HG03442 (cell line): ENCODE data around the gene AMBP.

ENCODE experiments used
- ATAC-seq: cut with Tn5 transposase; IDR thresholded peaks from one replicate; pipeline ENCODE4 v1.9.1; 2021; ENCODE audit warnings: mild to moderate bottlenecking, moderate library complexity; ENCODE audit not compliant: unreplicated experiment

Gene AMBP

GRCh38 chr9:114078021-114078780 lies at the start of gene AMBP:
Gene AMBP (minus strand): TSS chr9:114078300. CDS start chr9:114078209, 91 bp downstream.
- ATAC-seq, result no peak

GRCh38 chr9:114126247-114127060 lies 48.4 kb upstream of the AMBP start:
- ATAC-seq, result no peak

GRCh38 chr9:114125476-114126013 lies 47.4 kb upstream of the AMBP start:
- no peak for ATAC-seq

- no peak for ATAC-seq
Measured at GRCh38 chr9:114124666-114125475, 46.8 kb upstream of the AMBP start.

- no peak for ATAC-seq
Measured at GRCh38 chr9:114124138-114124537, 46.0 kb upstream of the AMBP start.

- no peak for ATAC-seq
Measured at GRCh38 chr9:114123031-114123977, 45.2 kb upstream of the AMBP start.

- no peak for ATAC-seq
Measured at GRCh38 chr9:114122136-114123027, 44.3 kb upstream of the AMBP start.

- ATAC-seq, result no peak
Measured at GRCh38 chr9:114121227-114122135, 43.4 kb upstream of the AMBP start.

GRCh38 chr9:114120192-114121014 lies 42.3 kb upstream of the AMBP start:
- no peak for ATAC-seq

GRCh38 chr9:114119242-114120191 lies 41.4 kb upstream of the AMBP start:
- ATAC-seq, result no peak

GRCh38 chr9:114117996-114118830 lies 40.1 kb upstream of the AMBP start:
- no peak for ATAC-seq

- no peak for ATAC-seq
Measured at GRCh38 chr9:114117614-114117995, 39.5 kb upstream of the AMBP start.

GRCh38 chr9:114116126-114116747 lies 38.1 kb upstream of the AMBP start:
- ATAC-seq, result no peak

- ATAC-seq, result no peak
Measured at GRCh38 chr9:114115654-114116125, 37.6 kb upstream of the AMBP start.
